ENCODE data around the gene KIF17.

GRCh38 chr1:20665726-20666125, 52.1 kb downstream of the KIF17 start:
- no peak for TF ChIP-seq CTCF (IDR thresholded peaks at IDR 0.05)
- no peak for TF ChIP-seq EP300 (IDR thresholded peaks at IDR 0.05)
- no peak for TF ChIP-seq POLR2AphosphoS5 (IDR thresholded peaks at IDR 0.05)
- TF ChIP-seq POLR2A (IDR thresholded peaks at IDR 0.05) = no peak

All from upper lobe of left lung (tissue), 4 donors.